K562 (cell line): Measurements from ENCODE around the gene GPD1L. TPM values are rescaled to one million over a fixed set of nuclear protein-coding genes. Genes with fewer than 3 reads are reported as not detected.
A peak's percentile ranks its signal among the peaks of the same experiment; 100 is the strongest.

ENCODE experiments used
- BRD9 ChIP-seq: fragments of 450-650 bp; IDR thresholded peaks from 2 replicates; pipeline ENCODE4 v1.6.1; 2018; ENCODE audit warnings: low read depth; ENCODE audit not compliant: partially characterized antibody
- CTCF ChIP-seq, 3 experiments: IDR thresholded peaks in 2 of 3; conservative IDR thresholded peaks in 1 of 3; 2 replicates each; pipeline ENCODE4 v1.5.1; 2011 to 2012; ENCODE audit warnings: low read length in 3 of 3, mild to moderate bottlenecking in 3 of 3, control low read depth in 2 of 3, improper control_type of control experiment in 1 of 3, inconsistent platforms in 1 of 3, low read depth in 1 of 3, mixed read lengths in 1 of 3, moderate library complexity in 1 of 3; ENCODE audit not compliant: insufficient read depth in 2 of 3
- CTCFL ChIP-seq: IDR thresholded peaks from 2 replicates; pipeline ENCODE4 v1.6.1; 2011; ENCODE audit warnings: borderline replicate concordance, low read depth, mild to moderate bottlenecking, moderate library complexity, low read length; ENCODE audit not compliant: insufficient read depth, poor library complexity, severe bottlenecking
- RAD21 ChIP-seq, 2 experiments: fragments of 250-450 bp in 1 of 2; fragments of 450-650 bp in 1 of 2; sonication (Bioruptor Pico) in 1 of 2; formaldehyde crosslinking in 1 of 2; IDR thresholded peaks in 1 of 2; conservative IDR thresholded peaks in 1 of 2; 2 replicates each; pipeline versions ENCODE4 v1.4.0 to v1.8.0; 2020 to 2022; ENCODE audit warnings: mild to moderate bottlenecking in 2 of 2, moderate library complexity in 1 of 2
- SAFB2 ChIP-seq: fragments of 200-400 bp; formaldehyde crosslinking; IDR thresholded peaks from 2 replicates; pipeline ENCODE4 v1.6.1; 2018; ENCODE audit warnings: borderline replicate concordance, low read length, low read depth, moderate library complexity; ENCODE audit not compliant: severe bottlenecking
- ZBTB40 ChIP-seq, 2 experiments: fragments of 450-650 bp in 1 of 2; sonication (generic) in 1 of 2; formaldehyde crosslinking in 1 of 2; IDR thresholded peaks; 2 replicates each; pipeline versions ENCODE4 v1.7.1 to v1.9.0; 2016 to 2022; ENCODE audit warnings: inconsistent platforms in 1 of 2, mild to moderate bottlenecking in 1 of 2, missing genetic modification reagents in 1 of 2
- ZNF184 ChIP-seq: sonication (generic); formaldehyde crosslinking; IDR thresholded peaks from 2 replicates; pipeline ENCODE4 v1.5.0; 2020; ENCODE audit warnings: missing genetic modification reagents
- ZNF354B ChIP-seq: fragments of 250-450 bp; sonication (Bioruptor Pico); IDR thresholded peaks from 2 replicates; pipeline ENCODE4 v1.4.0; 2020
- polyA plus RNA-seq, 8 experiments: library from polyadenylated mRNA; depleted of rRNA in 4 of 8; stranded (reverse) in 5 of 8; unstranded in 3 of 8; fragments of >200 nt; fragmentation: Nextera tagmentation in 2 of 8; fragmentation: Illumina TruSeq in 1 of 8; extraction: Ambion mirVana in 2 of 8; extraction: Trizol in 1 of 8; gene quantifications; 2 replicates each; pipeline versions ENCODE4 v1.2.1 to v1.2.3, GENCODE V29; 2011 to 2014; ENCODE audit warnings: inconsistent platforms in 1 of 8, missing spikeins in 1 of 8
- total RNA-seq, 7 experiments: library from RNA; depleted of rRNA in 6 of 7; stranded (reverse); fragments of >200 nt in 6 of 7; fragmentation: Illumina TruSeq in 2 of 7; extraction: Trizol in 2 of 7; gene quantifications; 2 replicates each; pipeline versions ENCODE4 v1.2.1 to v1.2.3, GENCODE V29; 2011 to 2021; ENCODE audit warnings: low replicate concordance in 1 of 7

Gene GPD1L
- total and polyA plus RNA-seq, 9 of the 15 experiments (the other 6 are each of a cell fraction or from before 2014, with no cell fraction given): 1.6 to 17.3 (median 12.3) TPM

- TF ChIP-seq ZBTB40 (IDR thresholded peaks at IDR 0.05): peak; percentile 91
- peak; percentile 72 for TF ChIP-seq ZBTB40 (CRISPR knock-in tag; IDR thresholded peaks at IDR 0.05)
- TF ChIP-seq BRD9: no peak
- peak; percentile 19 for TF ChIP-seq CTCFL
- TF ChIP-seq RAD21 (CRISPR knock-in tag; conservative IDR thresholded peaks at IDR 0.05 in 1 of 2, IDR thresholded peaks at IDR 0.05 in 1 of 2): peak; percentile 27 to 47; a peak in 3 of 4 replicates
- TF ChIP-seq CTCF (IDR thresholded peaks at IDR 0.05 in 2 of 3, conservative IDR thresholded peaks at IDR 0.05 in 1 of 3; ENCODE audit: insufficient read depth in 2 of 3, low read depth in 1 of 3, low read length in 3 of 3): peak; percentile 60 to 75 (median 72)
- TF ChIP-seq ZNF354B (CRISPR knock-in tag): 0 out of 2 replicates have a peak, but pooled peaks have one; percentile 6
- TF ChIP-seq SAFB2: no peak
- no peak for TF ChIP-seq ZNF184 (CRISPR knock-in tag)
Measured at GRCh38 chr3:32175607-32176197, 69.3 kb downstream of the GPD1L start (continued).
